T-helper 22 cell (primary cell): ENCODE results near the gene TAF3.
"Not testable (repeated sequence)": the region's sequence is repeated elsewhere in the genome, so short reads cannot be mapped to it uniquely, and the experiment has no call there.

Source experiments
- DNase-seq: peaks from one replicate; pipeline ENCODE4 v3.0.0-alpha.2; 2020; ENCODE audit warnings: low read depth

The TAF3 gene

DNA sequence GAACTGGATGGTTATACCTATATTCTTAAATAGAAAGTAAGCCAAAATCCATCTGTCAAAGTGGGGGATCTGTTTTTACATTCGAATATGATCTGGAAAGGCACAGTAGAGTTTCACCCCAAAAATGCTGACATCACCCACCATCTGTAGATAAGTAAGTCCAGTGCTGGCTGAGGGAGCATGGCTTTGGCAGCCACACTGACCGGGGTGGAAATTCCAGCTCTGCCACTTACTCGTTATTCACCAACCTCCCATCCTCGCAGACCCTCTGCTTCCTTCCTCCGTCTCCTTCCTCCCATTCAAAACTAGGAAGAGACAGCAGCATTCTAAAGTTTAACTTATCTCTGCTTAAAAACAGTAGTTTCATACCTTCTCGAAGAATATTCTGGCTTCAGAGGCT lies 151.3 kb downstream of the TAF3 start:
- DNase-seq, result no peak

DNA sequence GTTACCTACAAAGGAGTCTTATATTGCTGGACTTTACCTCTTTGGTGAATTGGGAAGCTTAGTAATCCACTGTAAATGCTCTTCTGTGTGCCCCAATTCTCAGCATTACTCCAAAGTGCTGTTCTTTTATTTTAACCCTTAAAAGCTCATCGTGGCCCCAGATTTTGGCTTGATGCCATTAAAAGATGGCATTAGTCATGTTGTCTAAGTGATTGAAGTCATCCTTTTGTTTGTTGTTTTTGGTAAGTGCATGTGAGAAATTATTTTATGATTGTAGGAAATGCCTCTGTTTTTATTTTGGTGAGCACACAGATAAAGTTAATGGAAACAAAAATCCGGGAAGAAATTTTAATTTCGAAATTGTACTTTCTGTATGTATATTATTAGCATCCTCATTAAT lies 153.6 kb downstream of the TAF3 start:
- DNase-seq, result no peak

DNA sequence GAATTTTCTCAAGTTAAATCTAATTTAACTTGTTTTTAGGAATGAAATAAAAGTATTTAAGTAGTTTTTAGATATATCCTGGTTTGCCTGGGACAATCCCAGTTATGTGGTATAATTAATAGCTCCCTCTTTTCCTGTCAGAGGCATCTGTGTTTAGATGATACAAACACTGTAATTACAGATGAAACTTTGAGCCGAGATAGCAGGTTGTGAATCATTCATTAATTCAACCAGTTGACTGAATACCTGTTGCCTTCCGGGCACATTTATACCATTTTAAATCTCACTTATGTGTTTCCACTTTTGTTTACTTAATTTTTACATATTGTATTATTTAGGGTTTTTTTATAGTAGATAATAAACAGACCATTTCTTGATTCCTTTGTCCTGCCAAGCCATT lies 154.1 kb downstream of the TAF3 start:
- DNase-seq, result no peak

DNA sequence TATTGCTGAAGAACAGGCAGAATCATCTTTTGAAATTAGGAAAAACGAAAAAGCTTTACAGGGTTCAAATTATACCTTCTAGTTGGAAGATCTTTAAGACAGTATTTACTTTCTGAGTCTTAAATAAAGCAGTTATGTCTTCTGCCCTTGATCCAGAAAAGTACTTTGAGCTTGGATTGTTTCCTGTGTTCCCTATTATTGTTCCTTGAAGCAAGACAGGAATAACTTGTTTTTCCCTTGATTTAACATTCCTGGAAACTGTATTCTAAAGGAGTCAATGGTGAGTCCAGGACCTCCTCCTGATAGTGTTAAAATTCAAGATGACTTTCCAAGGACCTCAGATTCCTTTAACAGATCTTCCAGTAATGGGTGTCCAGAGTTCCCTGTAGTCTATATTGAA lies 161.9 kb downstream of the TAF3 start:
- no peak for DNase-seq

DNA sequence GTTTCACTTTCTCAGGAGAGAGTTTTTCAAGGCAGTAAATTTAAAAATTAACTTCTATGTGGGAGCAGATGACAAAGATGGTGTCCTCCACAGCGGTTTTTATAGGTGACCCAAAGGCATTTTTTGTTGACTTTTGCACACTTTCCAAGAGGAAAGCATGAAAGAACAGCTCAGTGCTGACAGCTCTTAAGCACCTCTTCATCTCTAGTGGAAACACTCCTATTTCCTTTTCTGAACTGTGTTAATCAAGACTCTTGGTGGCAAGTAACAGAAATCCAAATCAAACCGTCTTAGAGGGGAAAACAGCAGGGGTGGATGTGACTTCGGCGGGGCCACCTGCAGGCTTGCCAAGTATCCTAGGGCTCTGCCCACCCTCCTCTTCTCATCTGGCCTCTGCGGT lies 164.4 kb downstream of the TAF3 start:
- no peak for DNase-seq

DNA sequence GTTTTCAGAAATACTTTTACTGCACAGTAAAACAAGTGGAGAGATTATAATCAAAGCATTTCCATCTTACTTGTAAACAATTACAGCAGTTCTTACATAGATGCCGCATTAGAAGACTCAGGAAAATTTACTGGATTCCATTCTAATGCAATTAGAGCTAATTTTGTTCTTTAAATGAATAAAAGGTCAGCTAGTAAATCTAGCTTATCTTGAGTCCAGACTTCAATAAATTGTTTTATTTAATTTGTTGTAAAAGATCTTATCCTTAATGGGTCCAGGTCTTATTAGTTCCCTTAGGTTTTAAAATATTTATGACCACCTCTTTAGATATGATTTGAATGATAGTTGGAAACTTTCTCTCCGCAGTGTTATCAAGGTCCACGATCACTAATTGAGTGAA lies 166.0 kb downstream of the TAF3 start:
- no peak for DNase-seq

DNA sequence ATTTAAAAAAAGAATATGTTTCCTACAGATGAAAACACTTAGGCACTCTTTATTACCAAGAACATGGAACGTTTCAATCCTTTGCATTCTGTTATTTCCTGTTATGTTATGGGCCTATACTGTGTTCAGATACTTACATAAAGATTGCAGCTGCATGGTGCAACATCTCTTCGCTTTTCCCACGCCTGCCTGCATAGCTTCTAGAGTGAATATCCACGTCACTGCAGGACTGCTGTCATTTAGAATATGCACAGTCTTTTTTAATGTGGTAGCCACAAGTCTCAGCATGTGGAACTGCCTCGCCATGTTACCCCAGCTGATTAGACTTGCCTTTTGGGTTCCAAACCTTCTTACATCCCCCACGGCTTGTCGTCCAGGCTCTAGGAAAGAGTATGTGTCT lies 166.6 kb downstream of the TAF3 start:
- DNase-seq, result no peak

DNA sequence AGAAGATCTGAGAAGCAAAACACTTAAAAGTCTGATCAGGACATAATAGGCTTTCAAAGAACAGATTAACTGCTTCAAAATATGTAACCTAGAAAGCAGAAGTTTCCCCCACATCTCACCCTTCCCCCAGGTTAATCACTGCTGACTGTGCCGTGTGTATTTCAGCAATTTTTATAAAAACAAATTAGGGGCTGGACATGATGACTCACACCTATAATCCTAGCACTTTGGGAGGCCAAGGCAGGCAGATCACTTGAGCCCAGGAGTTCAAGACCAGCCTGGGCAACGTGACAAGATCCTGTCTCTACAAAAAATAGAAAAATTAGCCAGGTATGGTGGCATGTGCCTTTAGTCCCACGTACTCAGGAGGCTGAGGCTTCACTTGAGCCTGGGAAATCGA lies 168.5 kb downstream of the TAF3 start:
- no peak for DNase-seq

DNA sequence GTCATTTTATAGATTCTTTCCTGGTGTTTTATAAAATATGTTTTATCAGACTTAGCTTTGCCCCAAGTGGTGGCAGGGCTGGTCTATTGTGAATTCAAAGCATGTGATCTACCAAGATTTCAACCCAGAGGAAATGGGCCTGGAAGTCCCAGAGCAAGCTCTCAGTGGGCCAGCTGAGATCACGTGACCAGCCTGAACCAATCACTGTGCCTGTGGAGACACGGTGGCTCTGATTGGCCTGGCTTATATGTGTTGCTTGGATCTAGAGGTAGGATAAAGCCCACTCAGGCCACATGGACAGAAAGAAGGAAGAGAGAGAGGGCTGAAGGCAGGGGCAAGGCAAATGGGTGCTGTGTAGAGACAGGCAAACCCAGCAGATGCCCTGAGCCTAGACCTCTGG lies 170.7 kb downstream of the TAF3 start:
- no peak for DNase-seq

DNA sequence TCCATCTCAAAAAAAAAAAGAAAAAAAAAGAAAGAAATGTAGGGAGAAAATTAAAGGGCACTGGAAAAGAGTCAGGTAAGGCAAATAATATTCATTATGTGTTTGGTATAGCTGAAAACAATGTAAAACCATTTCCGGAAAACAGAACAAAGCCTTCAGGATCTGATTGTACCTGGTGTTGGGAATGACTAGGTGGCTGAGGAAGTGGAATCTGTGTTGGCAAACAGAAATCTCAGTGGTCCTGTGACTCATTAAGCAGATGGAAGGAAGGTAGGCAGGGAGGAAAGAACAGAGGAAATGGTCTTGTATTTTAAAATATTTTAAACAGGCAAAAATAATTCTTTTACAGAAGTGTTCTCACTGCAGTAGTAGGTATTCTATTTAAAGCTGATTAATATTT lies 180.5 kb downstream of the TAF3 start:
- no peak for DNase-seq

DNA sequence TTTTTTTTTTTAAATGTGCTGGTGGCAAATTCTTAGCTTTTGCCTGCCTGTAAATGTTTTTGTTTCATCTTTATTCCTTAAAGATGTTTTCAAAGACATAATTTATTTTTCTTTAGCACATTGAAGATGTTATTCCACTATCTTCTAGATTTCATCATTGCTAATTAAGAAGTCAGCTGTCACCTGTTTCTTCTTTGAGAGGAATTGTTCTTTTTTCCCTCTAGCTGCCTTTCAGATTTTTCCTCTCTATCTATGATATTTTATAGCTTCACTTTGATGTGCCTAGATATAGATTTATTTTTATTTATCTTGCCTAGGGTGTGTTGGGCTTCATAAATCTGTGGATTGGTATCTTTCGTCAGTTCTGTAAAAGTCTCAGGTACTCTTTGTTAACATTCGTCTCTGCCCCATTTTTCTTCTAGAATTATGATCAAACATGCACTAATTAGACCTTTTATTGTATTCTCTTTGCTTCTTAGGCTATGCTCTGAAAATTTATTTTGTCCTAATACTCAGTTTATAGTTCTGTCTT lies 186.2 kb downstream of the TAF3 start:
- DNase-seq, result no peak

DNA sequence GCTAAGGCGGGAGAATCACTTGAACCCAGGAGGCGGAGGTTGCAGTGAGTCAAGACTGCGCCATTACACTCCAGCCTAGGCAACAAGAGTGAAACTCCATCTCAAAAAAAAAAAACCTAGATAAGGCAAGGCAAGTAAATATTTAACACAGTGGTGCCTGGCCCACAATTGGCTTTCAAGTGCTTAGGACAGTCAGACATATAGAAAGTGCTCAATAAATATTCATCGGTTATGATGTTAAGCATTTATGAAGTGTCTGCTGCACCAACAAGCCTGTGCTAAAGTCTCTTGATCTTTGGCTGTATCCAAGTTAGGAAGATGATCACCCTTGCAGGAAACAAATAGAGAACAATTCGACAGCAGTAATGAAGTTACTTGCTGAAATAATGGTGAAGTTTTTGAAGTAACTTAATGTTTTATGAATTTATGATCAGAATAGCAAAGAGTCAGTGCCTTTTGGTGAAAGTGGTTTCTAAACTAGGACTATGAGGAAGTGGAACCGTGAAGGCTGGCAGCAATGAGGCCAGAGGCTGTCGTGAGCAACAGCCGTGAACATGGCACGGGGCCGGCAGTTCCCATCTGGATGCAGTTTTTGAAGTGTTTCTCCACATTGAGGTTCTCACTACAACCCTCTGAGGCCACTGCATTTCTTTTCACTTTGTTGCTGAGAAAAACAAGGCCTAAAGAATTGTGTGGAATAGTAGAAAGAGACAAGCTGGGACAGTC lies 188.1 kb downstream of the TAF3 start:
- DNase-seq, result no peak

DNA sequence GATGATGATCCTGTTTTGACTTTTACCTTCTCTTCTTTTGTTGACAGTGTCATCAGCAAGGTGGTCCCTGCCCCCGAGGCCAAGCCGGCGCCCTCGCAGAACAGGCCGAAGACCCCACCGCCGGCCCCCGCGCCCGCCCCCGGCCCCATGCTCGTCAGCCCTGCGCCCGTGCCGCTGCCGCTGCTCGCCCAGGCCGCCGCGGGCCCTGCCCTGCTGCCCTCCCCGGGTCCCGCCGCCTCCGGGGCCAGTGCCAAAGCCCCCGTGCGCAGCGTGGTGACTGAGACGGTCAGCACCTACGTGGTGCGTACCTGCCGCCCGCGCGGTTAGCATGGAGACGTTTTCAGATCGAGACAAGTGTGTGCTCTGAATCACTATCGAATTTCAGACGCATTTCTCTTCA lies 190.7 kb downstream of the TAF3 start:
- no peak for DNase-seq

DNA sequence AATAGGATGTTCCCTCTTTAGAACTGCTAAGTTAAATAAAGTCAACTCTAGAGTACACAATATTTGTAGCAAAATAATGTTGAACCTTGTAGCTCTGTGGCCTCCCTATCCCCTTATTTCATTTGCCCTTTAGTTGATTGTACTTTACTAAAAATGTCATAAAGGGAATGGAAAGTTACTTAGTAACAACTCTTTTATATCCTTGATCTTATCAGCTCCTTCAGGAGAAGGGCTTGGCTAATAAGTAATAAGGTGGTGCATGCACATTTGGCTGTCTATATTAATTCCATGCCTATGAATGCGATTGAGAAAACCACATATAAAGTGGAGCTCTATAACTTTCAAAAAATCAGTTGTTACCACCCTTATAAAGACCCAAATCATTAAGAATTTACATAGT lies 194.7 kb downstream of the TAF3 start:
- no peak for DNase-seq

DNA sequence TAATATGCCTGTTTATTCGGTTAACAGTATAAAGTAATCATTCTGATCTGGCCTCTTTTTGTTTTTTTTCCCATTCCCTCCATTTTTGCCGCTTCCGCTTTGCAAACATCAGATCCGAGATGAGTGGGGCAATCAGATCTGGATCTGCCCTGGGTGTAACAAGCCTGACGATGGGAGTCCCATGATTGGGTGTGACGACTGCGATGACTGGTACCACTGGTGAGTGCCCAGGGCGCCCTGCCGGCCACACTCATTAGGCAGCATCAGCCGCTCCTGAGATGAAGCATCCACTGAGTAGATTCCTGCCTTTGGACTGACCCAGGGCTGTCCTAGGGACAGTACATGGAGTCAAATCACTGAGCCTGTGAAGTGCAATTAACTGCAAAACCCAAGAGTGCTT lies 195.3 kb downstream of the TAF3 start:
- no peak for DNase-seq

DNA sequence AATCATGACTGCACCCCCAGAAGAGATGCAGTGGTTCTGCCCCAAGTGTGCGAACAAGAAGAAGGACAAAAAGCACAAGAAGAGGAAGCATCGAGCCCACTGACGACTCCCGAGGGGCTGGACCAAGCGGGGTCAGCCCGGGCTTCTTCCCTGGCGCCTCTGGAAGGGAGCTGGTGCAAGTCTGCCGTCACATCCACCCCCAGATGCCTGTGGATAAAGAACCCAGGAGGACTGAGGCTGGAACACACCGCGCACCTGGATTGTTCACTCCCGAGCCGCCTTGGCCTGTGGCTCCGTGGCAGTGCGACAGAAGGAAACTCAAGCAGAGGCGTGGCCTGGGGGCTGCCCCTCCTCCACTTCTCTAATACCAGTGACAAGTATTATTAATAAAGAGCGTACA lies 196.3 kb downstream of the TAF3 start:
- DNase-seq, result no peak

DNA sequence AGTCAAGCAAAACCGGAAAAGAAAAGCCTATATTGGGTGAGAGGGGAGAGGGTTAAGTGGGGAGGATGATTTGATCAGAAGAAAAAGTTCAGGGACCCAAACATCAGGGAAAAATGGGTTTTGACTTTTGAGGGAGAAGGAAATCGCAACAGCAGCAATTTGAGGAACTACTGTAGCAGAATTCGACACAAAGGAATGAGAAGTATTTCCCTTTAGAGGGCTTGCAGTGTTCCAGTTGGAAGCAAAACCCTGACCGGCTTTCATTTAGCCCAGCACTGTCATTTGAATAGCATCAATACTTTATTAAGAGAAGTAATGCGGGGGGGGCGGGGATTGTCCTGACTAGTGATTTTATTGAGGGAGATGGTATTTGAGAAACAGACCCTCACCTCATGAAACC lies 199.0 kb downstream of the TAF3 start:
- no peak for DNase-seq

DNA sequence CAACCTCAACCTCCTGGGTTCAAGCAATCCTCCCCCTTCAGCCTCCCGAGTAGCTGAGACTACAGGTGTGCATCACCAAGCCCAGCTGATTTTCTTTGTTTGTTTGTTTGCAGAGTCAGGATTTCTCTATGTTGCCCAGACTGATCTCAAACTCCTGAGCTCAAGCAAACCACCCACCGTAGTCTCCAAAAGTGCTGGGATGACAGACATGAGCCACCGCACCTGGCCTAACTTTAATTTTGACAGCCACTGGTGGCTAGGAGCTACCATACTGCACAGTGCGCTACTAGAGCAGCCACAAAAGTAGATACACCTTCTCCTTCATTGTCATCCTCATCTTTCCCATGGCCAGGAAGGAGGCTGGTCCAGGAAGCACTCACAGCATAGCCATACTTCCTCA lies 205.0 kb downstream of the TAF3 start:
- no peak for DNase-seq

DNA sequence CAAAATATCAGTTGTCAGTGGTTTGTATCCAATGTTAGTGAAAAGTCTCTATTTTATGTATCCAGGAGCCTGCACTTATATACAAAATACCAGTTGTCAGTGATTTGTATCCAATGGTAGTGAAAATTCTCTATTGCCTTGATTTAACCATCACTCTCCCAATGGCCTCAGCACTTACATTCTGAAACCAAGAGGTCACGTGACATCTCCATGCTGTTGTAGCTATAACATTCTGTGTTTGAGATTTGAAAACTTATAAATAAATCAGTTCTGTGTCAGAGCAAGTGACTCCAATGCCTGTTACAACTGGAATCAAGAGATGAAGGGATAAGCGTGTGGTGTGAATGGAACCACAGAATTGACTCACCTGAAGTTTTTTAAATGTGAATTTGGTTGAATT lies 205.5 kb downstream of the TAF3 start:
- DNase-seq, result no peak

DNA sequence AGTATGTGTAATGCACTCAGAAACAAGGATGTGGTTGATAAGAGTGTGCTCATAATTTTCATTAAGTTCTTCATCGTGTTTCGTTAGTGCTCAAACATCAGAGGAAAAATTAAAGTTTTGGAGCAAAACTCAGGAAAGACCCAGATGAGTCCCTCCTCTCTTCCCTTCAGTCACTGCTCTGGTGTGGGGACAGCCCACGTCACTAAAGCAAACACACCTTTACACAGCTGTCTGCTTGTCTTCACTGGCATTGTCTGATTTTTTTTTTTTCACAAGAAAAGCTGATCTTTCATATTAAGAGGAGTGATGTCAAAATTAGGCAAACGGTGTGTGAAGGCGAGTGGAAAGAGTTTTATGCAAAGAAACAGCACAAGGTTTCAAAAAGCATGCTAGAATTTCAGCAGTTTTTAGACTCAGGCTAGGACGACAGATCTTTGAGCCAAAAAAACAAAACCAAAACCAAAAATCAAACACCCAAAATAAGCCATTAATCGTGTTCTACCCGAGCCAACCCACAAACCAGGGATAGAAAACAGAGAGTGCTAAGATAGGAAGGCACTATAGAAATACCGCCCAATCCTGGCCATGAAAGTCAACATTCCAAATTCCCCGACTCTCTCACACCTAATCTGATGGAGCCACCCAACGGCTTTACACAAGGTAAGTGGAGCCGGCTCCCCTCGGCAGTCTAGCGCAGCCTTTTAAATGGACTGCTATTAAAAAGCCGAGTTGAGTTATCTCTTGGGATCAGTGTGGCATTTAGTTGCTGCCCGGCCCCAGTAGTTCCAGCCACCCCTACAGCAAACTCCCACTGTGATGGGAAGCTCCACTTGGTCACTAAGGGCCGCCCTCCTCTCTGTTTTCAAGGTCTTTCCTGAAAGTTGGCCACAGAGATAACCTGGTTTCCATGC lies 208.3 kb downstream of the TAF3 start:
- DNase-seq, result no peak

DNA sequence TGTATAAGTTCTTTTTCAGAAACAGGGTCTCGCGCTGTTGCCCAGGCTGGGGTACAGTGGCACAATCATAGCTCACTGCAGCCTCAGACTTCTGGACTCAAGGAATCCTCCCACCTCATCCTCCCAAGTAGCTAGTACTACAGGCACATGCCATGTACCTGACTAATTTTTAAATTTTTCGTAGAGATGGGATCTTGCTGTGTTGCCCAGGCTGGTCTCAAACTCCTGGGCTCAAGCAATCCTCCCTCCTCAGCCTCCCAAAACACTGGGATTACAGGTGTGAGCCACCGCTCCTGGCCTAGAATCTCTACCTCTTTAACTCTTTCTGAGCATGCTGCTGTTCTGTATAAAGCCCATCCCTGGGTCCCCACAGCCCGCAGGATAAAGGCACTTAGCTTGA lies 212.9 kb downstream of the TAF3 start:
- DNase-seq, result not testable (repeated sequence)

DNA sequence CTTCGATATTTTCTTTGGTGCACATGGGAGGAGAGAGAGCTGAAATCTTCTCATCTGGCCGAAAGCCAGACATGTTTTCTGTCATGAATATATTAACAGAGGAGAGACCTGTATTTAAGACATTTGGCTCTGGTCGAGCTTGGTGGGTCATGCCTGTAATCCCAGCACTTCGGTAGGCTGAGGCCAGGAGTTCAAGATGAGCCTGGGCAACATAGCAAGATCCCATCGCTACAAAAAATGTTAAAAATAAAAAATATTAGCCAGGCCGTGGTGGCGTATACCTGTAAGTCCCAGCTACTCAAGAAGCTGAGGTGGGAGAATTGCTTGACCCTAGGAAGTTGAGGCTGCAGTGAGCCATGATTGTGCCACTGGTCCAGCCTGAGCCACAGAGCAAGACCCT lies 214.3 kb downstream of the TAF3 start:
- DNase-seq, result no peak

DNA sequence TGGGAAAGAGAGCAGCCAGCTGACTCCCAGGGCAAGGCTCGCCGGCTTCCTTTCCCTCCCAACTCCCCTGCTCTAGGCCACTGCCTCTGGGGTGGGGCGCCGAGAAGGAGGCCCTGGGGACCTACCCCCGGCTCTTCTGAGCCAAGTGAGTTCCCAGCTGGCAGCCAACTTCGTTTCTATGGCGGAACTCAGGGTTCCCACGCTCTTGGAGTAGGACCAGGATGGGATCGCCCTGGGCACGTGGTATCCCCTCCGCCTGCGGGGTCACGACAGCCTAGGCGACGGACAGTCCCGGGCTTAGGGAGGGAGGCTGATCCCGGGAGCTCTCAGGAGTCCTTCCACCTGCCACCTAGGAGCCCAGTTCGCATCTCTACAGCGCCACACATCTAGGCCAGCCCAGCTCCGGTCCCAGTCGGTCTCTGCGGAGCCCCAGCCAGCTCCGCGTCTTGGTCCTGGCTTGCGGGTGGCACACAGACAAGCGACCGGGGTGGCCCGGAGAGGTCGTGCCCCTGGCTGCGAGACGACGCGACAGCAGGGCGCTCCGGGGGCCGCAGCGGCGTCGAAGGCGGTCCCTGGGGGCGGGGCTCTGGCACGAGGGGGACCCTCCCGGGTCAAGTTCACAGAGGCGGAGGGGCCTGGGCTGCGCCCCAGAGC lies 215.6 kb downstream of the TAF3 start:
- DNase-seq, result no peak
